Mammary epithelial cell (primary cell): ENCODE results near the gene KRT72.

Experiments
- EZH2 ChIP-seq: IDR thresholded peaks from 2 replicates; pipeline ENCODE4 v1.6.1; 2012; ENCODE audit warnings: low read length, inconsistent platforms, borderline replicate concordance
- TF ChIP-seq, protein P1 (sequence below), 2 donors: IDR thresholded peaks in 1 of 2; conservative IDR thresholded peaks in 1 of 2; 2 replicates each; pipeline ENCODE4 v1.5.1; 2011 to 2012; ENCODE audit warnings: inconsistent platforms in 2 of 2, low read length in 2 of 2, mild to moderate bottlenecking in 2 of 2, control low read depth in 1 of 2, low read depth in 1 of 2; ENCODE audit not compliant: insufficient read depth in 1 of 2; ENCODE audit errors: extremely low read depth in 1 of 2

DNA sequence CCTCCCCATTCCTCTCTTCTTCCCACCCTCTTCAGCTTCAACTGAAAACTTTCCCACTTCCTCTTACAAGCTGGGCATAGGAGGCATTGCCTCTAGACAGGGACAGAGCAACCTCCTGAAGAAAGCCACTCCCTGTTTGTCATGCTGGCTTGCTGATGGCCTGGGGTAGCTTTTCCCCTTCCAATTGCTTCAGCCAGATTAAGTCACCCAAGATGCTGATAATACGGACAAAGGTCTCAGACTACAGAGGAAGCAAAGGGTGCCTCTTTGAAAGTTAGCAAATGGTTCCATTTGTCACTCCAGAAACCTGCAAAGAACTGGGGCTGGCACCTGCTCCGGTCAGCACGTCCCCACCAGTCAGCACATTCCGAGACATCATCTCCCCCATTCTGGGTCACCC lies 44.7 kb upstream of the KRT72 start:
- TF ChIP-seq, protein P1, sequence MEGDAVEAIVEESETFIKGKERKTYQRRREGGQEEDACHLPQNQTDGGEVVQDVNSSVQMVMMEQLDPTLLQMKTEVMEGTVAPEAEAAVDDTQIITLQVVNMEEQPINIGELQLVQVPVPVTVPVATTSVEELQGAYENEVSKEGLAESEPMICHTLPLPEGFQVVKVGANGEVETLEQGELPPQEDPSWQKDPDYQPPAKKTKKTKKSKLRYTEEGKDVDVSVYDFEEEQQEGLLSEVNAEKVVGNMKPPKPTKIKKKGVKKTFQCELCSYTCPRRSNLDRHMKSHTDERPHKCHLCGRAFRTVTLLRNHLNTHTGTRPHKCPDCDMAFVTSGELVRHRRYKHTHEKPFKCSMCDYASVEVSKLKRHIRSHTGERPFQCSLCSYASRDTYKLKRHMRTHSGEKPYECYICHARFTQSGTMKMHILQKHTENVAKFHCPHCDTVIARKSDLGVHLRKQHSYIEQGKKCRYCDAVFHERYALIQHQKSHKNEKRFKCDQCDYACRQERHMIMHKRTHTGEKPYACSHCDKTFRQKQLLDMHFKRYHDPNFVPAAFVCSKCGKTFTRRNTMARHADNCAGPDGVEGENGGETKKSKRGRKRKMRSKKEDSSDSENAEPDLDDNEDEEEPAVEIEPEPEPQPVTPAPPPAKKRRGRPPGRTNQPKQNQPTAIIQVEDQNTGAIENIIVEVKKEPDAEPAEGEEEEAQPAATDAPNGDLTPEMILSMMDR (conservative IDR thresholded peaks at IDR 0.05 in 1 of 2, IDR thresholded peaks at IDR 0.05 in 1 of 2; ENCODE audit: extremely low read depth in 1 of 2, insufficient read depth in 1 of 2, low read depth in 1 of 2, low read length in 2 of 2): no peak
- TF ChIP-seq EZH2: no peak
